Stimulated activated CD4-positive, alpha-beta T cell treated with anti-CD3 and anti-CD28 coated beads, Interleukin-15, amount 100 ng/mL, for 24 hours (primary cell): ENCODE measurements around the gene TRIM28.

ENCODE experiments used
- DNase-seq: peaks from one replicate; pipeline ENCODE4 v3.0.0-alpha.2; 2020

The TRIM28 gene

DNA sequence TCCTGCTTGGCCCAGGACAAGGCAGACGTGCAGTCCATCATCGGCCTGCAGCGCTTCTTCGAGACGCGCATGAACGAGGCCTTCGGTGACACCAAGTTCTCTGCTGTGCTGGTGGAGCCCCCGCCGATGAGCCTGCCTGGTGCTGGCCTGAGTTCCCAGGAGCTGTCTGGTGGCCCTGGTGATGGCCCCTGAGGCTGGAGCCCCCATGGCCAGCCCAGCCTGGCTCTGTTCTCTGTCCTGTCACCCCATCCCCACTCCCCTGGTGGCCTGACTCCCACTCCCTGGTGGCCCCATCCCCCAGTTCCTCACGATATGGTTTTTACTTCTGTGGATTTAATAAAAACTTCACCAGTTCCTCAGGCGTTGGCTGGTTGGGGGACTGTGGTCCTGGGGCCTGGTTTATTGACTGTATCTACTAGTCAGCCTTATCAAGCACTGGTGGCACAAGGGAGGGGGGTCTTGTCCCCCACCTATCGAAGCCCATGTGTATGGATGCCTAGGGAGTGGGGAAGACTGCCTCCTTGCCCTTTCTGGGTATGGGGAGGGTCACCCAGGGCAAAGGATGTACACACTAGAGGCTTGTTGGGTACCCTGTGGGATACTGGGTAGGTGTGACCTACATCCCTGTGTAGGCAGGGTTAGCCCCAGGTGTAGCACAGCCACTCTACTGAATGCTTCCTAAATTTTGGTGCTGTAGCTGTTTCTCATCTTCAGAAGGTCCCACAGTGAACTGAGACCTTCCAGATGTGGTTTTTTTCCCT lies 6.7 kb downstream of the TRIM28 start:
- DNase-seq, result no peak

DNA sequence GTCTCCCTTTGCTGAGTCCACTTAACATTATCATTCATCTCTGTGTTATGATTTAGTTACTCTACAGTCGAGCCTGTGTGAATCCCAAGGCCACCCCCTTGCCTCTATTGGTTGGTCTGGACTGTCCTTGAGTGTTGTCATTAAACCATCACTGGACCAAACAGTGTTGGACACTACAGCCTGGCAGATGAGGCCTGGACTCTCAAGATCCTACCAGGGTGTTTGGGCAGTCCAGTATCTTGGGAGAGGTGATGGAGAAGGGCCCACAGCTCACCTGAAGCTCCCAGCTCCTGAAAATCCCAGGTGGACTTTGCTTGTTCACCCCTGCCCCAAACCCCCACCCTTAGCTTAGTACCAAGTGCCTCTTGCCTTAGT lies 7.2 kb downstream of the TRIM28 start:
- DNase-seq, result no peak

DNA sequence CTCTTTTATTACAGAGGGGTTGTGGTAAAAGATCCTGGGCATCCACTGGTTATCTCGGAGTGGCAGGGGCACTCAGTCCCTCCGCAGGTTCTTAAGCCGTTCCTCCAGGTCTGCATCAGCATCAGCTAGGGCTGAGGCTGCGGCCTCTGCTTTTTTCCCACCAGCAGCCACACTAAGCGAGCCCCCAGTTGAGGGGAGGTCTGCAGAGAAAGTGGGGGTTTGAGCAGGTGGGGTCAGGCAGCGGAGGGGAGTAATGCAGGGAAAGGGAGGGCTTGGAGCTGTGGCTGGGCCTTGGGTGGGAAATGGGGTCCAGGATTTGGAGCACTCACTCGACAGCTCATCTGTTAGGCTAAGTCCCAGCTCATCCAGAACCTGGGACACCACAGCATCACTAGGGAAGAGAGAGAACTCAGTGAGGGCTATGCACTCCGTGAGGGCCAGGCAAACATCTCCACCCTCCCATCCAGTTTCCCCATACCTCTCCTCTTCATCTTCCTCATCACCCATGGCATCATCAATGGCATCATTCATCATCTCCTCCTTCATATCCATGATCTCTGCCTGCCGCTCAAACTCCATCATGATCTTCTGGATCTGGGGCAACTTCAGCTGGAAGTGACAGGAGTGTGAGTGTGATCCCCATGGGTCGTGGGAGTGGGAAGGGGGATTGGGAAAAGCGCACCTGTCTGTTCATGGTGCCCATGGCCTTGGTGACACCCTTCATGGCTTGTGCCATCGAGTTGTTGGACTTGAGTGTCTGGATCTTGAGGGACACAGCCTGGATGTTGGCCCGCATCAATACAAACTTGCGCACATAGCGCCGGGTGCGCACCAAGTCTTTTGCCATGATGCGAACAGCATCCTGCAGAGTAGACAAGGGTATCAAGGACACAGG lies 8.0 kb downstream of the TRIM28 start:
- no peak for DNase-seq

DNA sequence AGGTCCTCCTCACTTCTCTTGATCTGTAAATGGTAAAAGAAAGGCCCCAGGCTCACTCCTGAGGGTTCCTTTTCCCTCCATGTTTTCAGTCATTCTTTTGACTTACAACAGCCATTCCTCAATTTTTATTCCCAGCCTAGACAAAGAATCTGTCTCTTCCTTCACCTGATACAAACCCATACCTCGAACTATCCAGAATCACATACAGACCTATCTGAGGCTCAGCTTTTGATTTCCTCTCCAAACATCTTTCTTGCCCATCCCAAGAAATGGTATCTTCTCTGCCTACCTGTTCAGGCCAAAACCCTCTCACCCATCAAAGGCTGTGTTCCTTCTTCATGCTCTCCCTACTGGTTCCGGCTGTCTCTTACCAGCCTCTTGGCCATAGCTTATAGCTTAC lies 8.8 kb downstream of the TRIM28 start:
- no peak for DNase-seq

DNA sequence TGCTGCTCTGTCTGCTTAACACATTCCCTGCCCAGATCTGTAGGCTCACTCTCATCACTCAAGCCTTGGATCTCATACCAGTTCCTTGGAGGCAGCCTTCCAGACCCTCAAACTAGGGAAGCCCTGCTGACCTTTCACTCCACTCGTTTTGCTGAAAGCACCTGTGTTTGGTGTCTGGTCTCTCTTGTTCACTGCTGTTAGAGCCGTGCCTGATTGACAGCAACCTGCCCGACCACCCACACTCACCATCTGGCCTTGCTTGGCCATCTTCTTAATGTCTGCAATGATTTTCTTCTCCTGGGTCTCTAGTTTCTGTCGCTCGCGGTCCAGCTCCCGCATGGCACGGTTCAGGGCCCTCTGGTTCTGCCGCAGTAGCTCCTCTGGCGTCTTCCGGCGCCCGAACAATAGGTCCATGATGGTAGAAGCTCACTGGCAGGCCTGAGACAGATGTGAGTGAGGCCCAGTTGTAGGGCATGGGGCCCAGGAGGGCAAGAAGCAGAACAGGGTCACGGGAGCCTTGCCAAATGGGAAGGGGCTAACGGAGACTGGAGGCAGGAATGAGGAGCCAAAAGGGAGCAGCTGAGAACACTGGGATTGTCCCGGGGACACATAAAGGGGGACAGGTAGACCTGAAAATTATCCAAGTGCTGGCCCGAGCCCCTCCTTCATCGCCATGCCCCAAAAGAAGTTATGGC lies 10.1 kb downstream of the TRIM28 start:
- no peak for DNase-seq

DNA sequence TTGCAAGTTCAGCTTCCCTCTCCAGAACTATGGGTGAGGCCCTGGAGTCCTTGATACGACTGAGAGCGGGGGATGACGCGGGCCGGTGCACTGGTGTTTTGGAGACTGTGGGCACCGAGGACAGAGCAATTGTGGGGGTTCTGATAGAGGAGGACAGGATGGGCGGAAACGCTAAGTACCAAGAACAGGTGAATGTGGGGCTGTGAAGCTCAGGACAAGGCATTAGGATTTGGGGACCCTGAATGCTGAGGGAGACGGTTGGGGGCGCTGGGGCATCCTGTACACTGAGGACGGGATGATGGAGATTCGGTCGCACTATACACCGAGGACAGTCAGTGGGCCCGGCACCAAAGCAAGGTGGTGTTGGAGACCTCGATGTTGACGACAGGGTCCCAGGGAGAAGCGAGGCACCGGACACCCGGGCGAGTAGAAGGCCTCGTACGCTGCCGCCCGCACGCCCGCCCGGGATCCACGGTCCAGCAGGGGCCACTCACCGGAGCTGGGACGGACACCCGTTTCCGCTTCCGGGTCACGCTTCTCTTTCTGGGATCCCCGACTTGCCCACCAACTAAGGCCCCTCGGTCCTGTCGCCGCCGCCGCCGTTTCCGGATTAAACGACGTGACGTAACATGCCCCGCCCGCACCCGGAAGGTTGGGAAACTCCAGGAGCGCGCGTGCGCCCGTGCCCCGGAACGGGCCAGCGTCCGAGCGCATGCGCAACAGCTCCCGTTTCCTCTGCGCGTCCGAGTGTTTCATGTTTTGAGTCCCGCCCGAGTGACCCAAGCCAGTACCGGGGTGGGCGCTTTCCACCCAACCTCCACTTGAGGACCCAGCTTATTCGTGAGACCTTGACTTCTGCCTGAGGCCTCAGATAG lies 10.9 kb downstream of the TRIM28 start, which contains the start of gene CHMP2A:
TSS of gene CHMP2A (minus strand) at position 612 of the 875 bp plus-strand sequence. CDS start 893 bp downstream, outside the sequence.
- DNase-seq, result peak; percentile 99

DNA sequence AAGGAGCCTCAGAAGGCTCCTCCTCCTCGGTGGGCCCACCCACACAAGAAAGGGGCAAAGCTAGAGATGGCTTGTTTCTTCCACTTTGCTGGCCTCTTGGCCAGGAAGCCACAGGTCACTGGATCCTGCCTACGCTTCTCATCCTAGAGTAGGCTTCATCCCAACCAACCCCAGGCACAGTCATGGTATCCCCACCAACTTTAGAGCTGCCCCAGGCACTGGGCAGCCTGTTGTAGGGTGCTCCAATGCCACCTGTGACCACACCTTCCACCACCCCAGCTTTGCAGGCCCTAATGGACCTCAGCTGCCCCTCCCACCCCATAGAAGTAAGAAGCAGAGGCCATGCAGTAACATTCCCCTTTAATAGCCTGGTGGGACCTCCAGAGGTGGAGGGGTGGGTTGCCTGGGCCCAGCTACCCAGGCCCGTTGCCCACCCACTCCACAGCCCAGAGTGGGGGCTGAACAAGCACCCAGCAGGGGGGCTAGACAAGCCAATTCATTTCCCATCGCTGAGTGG lies 11.6 kb downstream of the TRIM28 start:
- DNase-seq, result no peak

DNA sequence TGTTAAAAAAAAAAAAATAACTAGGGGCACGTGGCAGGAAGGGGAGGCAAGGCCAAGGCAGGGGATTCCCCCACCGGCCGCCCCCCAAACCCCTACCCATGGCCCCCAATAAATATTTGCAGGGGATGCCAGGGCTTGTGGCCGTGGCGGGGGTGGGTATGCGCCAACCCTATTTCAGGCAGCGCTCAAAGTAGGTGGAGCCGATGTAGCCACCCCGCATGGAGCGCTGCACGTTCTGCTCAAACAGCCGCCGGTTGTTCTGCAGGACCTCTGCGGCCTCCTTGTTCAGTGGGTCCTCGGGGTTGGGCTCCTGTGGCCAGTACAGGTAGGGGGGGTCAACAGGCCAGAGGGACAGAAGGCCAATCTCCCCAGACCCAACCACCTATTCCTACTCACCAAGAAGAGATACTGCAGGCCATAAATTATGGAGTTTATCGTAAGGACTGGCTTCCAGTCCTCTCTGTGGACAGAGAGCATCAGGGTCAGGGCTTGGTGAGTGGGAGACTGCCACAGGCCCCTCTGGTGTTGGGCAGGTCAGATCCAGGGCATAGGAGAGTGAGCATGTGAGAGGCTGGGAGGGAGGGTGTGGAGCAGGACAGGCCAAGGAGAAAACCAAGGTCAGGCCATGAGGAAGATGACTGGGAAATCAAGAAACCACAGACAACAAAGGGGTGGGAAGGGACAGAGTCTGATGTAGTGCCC lies 12.2 kb downstream of the TRIM28 start:
- no peak for DNase-seq

DNA sequence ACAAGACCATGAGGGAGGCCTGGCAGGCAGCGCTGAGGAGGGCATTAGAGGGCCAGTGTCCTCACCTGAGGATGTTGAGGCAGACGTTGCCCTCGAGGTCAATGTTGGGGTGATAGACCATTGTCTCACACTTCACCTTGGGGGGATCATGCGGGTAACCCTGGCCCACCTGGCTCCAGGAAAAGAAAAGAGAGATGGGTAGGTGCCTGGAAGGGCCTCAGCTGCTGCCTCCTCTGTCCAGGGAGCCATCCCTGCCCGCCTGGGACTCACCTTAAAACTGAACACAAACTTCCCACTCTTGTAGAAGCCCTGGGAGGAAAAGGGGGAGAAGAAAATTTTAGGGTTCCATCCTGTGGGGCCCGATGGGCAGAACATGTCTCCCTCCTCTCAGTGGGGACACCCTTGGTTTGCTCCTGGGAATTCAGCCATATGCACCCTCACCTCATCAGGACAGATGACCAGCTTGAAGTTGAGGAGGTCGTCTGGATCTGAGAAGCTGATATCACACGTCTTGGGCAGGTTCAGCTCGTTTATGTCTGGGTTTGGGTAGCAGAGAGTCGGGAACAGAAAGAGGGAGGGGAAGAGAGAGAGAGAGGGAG lies 12.9 kb downstream of the TRIM28 start:
- no peak for DNase-seq

DNA sequence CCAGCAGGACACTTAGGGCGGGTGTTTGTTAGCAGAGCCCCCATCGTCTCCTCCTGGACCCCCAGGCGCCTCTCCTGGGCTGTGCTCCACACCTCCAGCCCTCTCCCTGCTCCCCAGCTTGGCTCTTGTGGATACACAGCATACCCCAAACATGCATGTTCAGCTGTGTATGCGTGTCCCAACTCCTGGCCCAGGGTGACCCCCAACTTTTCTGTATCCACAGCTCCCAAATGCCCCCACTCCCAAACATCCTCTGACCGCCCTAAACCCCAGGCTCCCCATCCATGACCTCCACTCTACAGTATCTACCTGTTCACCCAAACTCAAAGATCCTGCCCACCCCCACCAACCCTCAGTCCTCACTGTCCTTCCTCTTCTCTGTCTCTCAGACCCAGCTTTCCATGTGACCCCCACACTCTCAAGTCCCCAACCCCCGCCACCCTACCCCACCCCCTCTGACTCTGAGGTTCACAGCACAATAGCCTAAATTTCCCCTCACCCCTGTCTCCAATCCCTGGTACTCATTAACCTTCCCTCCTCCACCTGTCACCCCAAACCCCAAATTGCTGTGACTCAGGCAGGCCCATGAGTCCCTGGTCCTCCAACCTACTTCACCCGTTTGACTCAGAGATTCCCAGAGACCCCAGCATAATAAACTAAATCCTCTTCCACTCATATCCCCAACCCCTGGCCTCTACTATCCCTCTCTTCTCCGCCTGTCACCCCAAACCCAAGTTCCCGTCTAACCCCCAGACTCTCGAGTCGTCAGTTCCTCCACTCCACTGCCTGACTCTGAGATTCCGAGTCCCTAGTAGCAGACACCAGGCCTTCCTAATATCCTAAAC lies 13.6 kb downstream of the TRIM28 start:
- DNase-seq, result no peak

DNA sequence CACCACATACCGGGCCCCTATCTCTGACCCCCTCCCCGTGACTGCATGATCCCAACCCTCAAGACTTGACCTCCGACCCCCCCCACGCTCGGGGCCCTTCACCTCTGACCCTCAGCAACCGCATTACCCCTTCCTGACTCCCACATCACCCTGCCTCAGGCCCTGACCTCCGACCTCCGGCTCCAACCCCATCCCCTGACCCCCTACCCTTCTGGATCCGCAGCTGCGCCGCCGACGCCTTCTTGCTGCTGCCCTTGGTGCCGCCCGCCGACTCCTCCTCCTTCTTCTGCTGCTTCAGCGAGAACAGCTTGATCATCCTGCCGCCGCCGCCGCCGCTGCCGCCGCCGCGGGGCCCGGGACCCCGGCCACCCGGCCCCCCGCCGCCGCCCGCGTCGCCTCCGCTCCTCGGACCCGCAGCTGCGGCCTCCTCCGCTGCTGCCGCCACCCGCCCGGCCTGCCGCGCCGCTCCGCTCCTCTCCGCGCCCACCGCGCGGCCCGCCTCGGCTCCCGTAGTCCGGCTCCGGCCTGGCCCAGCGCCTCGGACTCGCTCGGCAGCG lies 14.3 kb downstream of the TRIM28 start, which contains the start of gene UBE2M:
TSS of gene UBE2M (minus strand) at position 546 of the 557 bp plus-strand sequence. CDS start at position 316, 230 bp downstream.
- DNase-seq, result peak; percentile 72

DNA sequence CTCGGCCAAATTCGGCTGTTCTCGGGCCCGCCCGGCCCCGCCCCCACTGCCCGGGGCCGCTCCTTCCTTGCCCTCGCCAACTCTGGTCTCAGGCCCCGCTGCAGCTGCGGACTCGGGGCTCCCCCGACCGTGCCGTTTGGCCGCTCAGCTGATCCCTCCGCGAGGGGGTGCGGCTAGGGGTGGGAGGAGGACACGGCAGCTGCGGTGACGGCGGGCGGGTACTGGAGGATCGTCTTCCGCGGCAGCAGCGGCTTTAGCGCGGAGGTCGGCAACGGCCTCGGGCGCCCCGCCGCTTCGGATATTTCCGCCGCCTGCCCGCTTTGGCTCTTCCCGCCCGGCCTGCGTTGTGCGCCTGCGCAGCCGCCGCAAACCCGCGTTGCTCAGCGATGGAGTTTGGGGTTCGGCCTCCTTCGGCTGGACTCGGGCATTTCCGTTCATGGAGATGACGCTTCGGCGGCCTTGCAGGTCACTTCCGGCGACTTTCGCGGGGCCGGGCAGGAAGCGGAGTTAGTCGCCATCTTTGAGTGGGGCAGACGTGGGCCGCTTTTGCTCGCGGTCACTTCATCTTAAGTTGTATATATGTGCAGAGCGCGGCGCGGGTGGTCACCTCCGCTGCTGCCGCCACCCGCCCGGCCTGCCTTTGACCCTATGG lies 14.9 kb downstream of the TRIM28 start:
- DNase-seq, result peak; percentile 100

DNA sequence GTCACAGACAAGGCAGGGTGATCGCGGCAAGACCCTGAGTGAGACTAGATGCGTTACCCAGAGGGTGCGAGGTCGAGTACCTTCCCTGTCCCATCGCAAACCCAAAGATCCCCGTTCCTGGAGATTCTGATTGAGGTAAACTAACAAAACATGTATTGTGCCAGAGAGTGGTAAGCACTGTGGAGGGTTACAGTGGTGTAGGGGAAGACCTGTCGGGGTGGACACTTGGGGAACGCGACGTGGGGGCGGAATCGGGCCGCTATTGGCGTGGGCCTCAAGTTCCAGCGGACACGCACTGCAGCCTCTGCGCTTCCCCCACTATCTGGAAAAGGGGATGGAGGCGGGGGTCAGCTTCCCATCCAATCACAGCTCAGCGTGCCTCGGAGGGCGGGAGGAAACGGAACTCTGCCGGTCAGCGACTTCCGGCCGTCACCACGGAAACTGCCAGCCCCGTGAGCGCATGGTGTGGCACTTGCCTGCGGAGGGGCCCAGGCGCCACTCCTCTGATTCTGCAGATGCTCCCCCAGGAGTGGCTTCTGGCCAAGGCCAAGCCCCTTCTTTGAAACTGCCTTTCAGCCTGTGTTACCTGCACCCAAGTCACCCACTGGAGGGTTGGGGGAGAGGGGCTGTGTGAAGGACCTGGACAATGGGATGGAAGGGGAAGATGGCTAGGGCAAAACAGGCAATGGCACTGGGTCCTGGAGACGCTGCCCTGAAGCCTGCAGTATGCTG lies 15.6 kb downstream of the TRIM28 start:
- peak; percentile 92 for DNase-seq

DNA sequence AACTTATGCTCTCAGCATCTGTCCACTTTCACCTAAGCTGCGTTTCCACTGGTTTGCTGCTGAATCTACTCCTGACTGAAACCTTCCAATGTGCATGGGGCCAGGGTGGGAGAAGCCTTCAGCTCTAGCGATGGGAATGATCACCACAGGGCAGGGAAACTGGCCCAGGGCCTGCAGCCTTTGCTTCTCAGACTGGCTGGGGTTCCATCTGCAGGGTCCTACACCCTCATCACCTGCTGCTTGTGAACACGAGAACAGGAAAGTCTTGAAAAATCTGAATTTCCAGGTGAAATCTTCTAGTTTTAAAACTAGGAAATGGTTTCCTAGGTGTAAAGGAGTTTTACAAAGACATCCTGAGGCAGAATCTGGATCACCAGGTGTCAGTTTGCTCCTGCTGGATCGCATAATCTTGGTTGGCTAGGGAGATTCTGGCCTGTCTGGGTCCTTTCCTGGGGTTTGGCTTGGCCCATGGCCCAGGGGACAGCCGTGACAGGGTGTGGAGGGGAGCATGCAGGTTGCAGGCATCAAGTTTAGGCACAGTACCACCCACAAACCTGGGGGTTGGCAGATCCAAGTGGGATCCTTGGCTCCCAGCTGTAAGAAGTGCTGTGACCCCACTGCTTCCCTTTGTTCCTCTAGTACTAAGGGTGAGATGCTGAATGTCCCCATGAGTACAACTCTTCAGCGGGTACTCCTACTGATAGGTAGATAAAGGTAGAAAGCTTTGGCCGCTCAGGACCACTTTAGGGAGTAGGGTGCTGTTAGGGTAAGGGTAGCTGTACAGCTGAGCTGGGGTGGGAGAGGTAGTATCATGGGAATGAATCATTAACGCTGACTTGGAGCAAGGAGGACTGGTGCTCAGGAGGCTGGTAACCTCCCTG lies 16.4 kb downstream of the TRIM28 start:
- no peak for DNase-seq

DNA sequence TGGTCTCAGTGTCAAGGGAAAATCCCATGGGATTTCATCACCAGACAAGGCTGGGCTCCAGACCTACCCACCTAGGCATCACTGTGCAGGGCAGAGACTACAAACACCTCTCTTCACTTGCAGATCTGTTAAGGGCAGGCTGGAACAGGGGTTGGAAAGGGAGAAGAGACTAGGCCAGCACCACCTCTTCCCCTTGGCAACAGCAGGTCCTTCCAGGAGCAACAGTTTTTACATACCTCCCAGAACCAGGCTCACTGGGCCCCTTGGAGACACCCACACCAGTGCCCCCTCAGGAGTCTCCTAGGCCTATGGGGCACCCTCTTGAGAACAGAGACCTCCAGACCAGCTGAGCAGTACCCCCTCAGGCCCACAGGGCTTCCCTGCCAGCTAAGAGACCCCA lies 17.1 kb downstream of the TRIM28 start:
- DNase-seq, result no peak

DNA sequence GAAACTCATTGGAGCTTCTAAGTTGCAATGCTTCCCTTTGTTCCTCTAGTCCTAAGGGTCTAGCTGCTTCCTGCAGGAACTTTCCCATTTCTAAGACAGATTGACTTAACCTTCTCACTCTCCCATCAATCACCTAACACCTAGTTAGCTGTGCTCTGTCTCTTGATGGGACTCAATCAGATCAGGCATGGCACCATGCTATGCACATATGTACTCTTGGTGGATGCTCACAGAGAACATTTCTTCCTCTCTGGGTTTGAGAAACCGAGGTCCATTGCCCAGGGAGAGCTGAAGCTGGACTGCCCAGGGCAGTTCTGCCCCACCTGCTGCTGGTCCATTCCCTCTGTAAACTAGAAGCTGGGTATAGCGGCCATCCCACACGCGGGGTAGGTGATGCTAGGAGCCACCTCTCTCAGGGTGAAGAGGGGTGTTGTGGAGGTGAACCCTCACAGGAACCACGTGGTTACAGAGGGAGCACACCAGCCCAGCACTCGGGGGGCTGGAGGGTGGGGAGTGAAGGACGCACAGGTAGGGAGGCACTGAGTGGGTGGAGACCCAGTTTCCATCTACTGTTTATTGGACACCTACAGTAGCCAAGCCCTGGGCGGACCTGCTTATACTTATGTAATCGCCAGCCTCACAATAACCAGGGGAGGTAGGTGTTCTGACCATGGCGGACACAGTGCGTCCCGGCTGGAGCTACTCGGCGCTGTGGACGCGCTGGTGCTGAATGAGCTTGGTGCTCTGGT lies 17.7 kb downstream of the TRIM28 start:
- no peak for DNase-seq
